GM04503 (cell line): ENCODE measurements around the gene TUBA3E.
"Not testable (repeated sequence)": the region's sequence is repeated elsewhere in the genome, so short reads cannot be mapped to it uniquely, and the experiment has no call there.

Experiments
- DNase-seq: peaks from one replicate; pipeline ENCODE4 v3.0.0-alpha.2; 2012; ENCODE audit warnings: low read depth

The TUBA3E gene

GRCh38 chr2:130143266-130144039 is 54.8 kb downstream of the TUBA3E start:
- not testable (repeated sequence) for DNase-seq

- not testable (repeated sequence) for DNase-seq
These were observed 55.6 kb downstream of the TUBA3E start for GRCh38 chr2:130142396-130143265.
